OCI-LY3 (cell line): ENCODE data around the gene PRICKLE1.

ENCODE experiments used
- H2AFZ ChIP-seq: fragments of 200-600, 300-600 bp; shearing (Covaris generic); 2 replicates; pipeline ENCODE4 v1.6.0; 2014; ENCODE audit warnings: antibody characterized with exemption, low read depth, low read length
- H3K27ac ChIP-seq: fragments of 200-600, 300-600 bp; sonication (generic); 2 replicates; pipeline ENCODE4 v1.5.1; 2014; ENCODE audit warnings: mild to moderate bottlenecking, low read length, moderate library complexity, mixed read lengths
- H3K27me3 ChIP-seq: fragments of 200-600, 300-600 bp; sonication (generic); 2 replicates; pipeline ENCODE4 v1.6.1; 2014; ENCODE audit warnings: low read depth, low read length, mixed read lengths
- H3K36me3 ChIP-seq: fragments of 200-600, 300-600 bp; sonication (generic); replicated peaks from 2 replicates; pipeline ENCODE3; 2014; ENCODE audit warnings: low read depth, low read length, mixed read lengths
- H3K4me1 ChIP-seq: fragments of 300-600, 200-600 bp; sonication (generic); 2 replicates; pipeline ENCODE4 v1.6.1; 2014; ENCODE audit warnings: low read length, mixed read lengths
- H3K4me2 ChIP-seq: fragments of 200-600, 300-600 bp; sonication (generic); 2 replicates; pipeline ENCODE4 v1.6.1; 2014; ENCODE audit warnings: low read length, mixed read lengths
- H3K4me3 ChIP-seq: fragments of 300-600, 200-600 bp; sonication (generic); 2 replicates; pipeline ENCODE4 v1.5.1; 2014; ENCODE audit warnings: antibody characterized with exemption, mild to moderate bottlenecking, low read length, moderate library complexity
- H3K79me2 ChIP-seq: fragments of 300-600, 200-600 bp; shearing (Covaris generic); 2 replicates; pipeline ENCODE4 v1.6.1; 2014; ENCODE audit warnings: mild to moderate bottlenecking, low read length, mixed read lengths
- H3K9ac ChIP-seq: fragments of 300-600, 200-600 bp; shearing (Covaris generic); 2 replicates; pipeline ENCODE4 v1.6.0; 2014; ENCODE audit warnings: mild to moderate bottlenecking, low read length, moderate library complexity
- H3K9me3 ChIP-seq: fragments of 200-600, 300-600 bp; shearing (Covaris generic); 2 replicates; pipeline ENCODE4 v1.6.1; 2014; ENCODE audit warnings: low read length, mixed read lengths; ENCODE audit not compliant: insufficient read depth
- H4K20me1 ChIP-seq: fragments of 200-600, 300-600 bp; sonication (generic); 2 replicates; pipeline ENCODE4 v1.6.1; 2016; ENCODE audit warnings: low read length, mixed read lengths; ENCODE audit not compliant: insufficient read depth
- EZH2phosphoT487 ChIP-seq: fragments of 200-600 bp; shearing (Covaris generic); IDR thresholded peaks from 2 replicates; pipeline ENCODE4 v1.6.1; 2018; ENCODE audit warnings: antibody characterized with exemption, mixed run types, low read depth
- TF ChIP-seq, protein P1 (sequence below): fragments of 200-600, 300-600 bp; sonication (generic); IDR thresholded peaks from 2 replicates; pipeline ENCODE4 v1.5.1; 2014; ENCODE audit warnings: antibody characterized with exemption, low read length, low read depth

The PRICKLE1 gene

DNA sequence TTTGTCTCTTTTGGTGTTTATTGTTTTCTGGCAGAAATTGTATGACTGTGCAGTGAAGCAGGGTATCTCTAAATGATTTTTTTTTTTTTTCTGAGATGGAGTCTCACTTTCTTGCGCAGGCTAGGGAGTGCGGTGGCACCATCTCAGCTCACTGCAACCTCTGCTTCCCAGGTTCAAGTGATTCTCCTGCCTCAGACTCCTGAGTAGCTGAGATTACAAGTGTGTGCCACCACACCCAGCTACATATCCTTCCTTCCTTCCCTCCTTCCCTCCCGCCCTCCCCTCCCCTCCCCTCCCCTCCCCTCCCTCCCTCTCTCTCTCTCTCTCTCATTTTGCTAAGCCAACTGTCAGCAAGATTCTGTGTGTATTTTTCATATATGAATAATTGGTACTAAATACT is 169.2 kb downstream of the PRICKLE1 start:
- Histone ChIP-seq H3K27ac (no peak overlapping the region), H3K9ac (no peak overlapping the region), H3K4me3 (no peak overlapping the region), H3K79me2 (no peaks in the 10 kb centered on the region), H3K9me3 (no peaks in the 10 kb centered on the region), H3K4me2 (no peak overlapping the region), H2AFZ (no peak overlapping the region), H4K20me1 (no peaks in the 10 kb centered on the region), H3K4me1 (peaks cover 14% of the 10 kb centered on the region), H3K36me3 (peaks cover 9% of the 10 kb centered on the region), H3K27me3 (no peaks in the 10 kb centered on the region)
- TF ChIP-seq EZH2phosphoT487: no peak
- TF ChIP-seq, protein P1, sequence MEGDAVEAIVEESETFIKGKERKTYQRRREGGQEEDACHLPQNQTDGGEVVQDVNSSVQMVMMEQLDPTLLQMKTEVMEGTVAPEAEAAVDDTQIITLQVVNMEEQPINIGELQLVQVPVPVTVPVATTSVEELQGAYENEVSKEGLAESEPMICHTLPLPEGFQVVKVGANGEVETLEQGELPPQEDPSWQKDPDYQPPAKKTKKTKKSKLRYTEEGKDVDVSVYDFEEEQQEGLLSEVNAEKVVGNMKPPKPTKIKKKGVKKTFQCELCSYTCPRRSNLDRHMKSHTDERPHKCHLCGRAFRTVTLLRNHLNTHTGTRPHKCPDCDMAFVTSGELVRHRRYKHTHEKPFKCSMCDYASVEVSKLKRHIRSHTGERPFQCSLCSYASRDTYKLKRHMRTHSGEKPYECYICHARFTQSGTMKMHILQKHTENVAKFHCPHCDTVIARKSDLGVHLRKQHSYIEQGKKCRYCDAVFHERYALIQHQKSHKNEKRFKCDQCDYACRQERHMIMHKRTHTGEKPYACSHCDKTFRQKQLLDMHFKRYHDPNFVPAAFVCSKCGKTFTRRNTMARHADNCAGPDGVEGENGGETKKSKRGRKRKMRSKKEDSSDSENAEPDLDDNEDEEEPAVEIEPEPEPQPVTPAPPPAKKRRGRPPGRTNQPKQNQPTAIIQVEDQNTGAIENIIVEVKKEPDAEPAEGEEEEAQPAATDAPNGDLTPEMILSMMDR: no peak

DNA sequence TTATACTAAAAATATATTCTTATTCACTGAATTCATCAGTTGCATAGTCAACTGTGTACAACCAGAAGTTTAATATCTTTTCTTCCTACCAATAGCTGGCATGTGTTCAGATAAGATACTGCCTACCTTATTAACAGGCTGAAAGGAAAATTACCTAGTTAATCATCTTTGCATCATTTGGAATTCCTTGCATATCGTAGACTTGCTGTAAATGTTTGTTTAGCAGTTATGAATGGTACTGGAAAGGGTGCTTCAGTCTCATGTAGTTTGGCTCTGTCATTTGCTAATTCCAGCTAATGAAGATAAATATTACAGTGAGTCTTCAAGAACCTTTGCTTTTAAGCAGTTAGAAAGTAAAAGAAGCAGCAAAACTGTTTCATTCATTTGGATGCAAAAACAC is 179.2 kb downstream of the PRICKLE1 start:
- TF ChIP-seq EZH2phosphoT487: no peak
- TF ChIP-seq, protein P1: no peak
- Histone ChIP-seq H3K4me3 (no peak overlapping the region), H3K9me3 (no peaks in the 10 kb centered on the region), H3K9ac (no peak overlapping the region), H3K27ac (no peak overlapping the region), H3K36me3 (no peaks in the 10 kb centered on the region), H3K79me2 (no peaks in the 10 kb centered on the region), H3K4me2 (no peak overlapping the region), H3K27me3 (no peaks in the 10 kb centered on the region), H2AFZ (no peak overlapping the region), H3K4me1 (no peaks in the 10 kb centered on the region), H4K20me1 (peaks cover 9% of the 10 kb centered on the region; the same call in 1 of the 2 replicates)

DNA sequence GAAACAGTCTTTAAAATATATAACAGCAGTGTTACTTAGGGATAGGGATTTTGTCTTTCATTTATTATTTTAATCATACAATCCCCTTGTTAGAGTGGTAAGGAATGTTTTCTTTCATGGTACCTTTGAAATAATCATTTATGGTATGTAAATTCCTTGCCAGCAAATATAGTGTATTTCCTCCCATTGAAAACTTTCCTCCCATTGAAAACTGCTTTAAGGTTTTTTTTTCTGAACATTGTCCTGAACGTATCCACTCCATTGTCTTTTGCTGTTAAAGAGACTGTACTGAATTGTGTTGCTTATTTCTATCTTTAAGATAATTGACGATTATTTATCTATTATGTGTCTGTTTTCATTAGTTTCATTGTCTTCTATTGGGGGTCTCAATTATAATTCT is 180.1 kb downstream of the PRICKLE1 start:
- Histone ChIP-seq H3K36me3 (no peaks in the 10 kb centered on the region), H2AFZ (no peak overlapping the region), H3K9ac (no peak overlapping the region), H3K4me1 (no peaks in the 10 kb centered on the region), H3K79me2 (no peaks in the 10 kb centered on the region), H3K4me2 (no peak overlapping the region), H4K20me1 (peaks cover 9% of the 10 kb centered on the region; the same call in 1 of the 2 replicates), H3K4me3 (no peak overlapping the region), H3K27me3 (no peaks in the 10 kb centered on the region), H3K27ac (no peak overlapping the region), H3K9me3 (no peaks in the 10 kb centered on the region)
- TF ChIP-seq, protein P1: no peak
- TF ChIP-seq EZH2phosphoT487: no peak

DNA sequence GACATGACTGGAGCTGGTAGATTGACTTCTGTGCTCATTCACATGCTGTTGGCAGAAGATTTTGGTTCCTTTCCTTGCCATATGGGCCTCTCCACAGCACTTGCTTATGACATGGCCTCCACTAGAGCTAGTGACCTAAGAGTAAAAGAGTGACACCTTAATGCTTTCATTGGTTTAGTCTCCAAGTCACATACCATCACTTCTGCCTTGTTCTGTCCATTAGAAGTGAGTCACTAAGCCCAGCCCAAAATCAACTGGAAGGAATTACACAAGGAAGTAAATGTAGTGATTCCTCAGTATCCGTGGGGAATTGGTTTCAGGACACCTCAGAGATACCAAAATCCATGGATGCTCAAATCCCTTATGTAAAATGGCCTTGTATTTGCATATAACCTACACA is 182.2 kb downstream of the PRICKLE1 start:
- H3K4me2 ChIP-seq: no peak overlapping the region
- H3K9me3 ChIP-seq: no peaks in the 10 kb centered on the region

More for the DNA sequence above, 182.2 kb downstream of the PRICKLE1 start:
- no peak overlapping the region for H3K4me3 ChIP-seq
- no peaks in the 10 kb centered on the region for H3K4me1 ChIP-seq
- H4K20me1 ChIP-seq: peaks cover 9% of the 10 kb centered on the region; the same call in 1 of the 2 replicates
- H3K27ac ChIP-seq: no peak overlapping the region
- H3K27me3 ChIP-seq: no peaks in the 10 kb centered on the region
- H2AFZ ChIP-seq: no peak overlapping the region
- no peaks in the 10 kb centered on the region for H3K36me3 ChIP-seq
- TF ChIP-seq, protein P1: no peak
- TF ChIP-seq EZH2phosphoT487: no peak
- no peak overlapping the region for H3K9ac ChIP-seq
- no peaks in the 10 kb centered on the region for H3K79me2 ChIP-seq
